Measurements from ENCODE around the gene THAP12. TPM values are rescaled to one million over a fixed set of nuclear protein-coding genes. Genes with fewer than 3 reads are reported as not detected.

The THAP12 gene
- total and polyA plus RNA-seq, 2 donors (not counting 1 experiment from before 2014, with no cell fraction given) = 16.8 to 55.6 TPM

DNA sequence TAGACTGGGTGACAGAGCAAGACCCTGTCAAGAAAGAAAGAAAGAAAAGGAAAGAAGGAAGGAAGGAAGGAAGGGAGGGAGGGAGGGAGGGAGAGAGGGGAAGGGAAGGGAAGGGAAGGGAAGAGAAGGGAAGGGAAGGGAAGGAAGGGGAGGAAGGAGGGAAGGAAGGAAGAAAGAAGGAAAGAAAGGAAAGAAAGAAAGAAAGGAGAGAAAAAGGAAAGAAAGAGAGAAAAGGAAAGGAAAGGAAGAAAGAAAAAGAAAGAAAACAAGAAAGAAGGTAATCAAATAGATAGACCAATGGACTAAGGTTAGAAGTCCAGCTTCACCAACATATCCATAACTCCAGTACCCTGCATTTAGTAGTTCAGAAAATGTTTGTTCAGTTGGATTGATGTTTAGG lies 45.7 kb upstream of the THAP12 start:
- no peak overlapping the region for H3K27ac ChIP-seq (ENCODE audit: low read length in 2 of 2)
- H3K4me2 ChIP-seq (replicated peaks; ENCODE audit: low read depth, low read length, poor library complexity, severe bottlenecking) = no peak overlapping the region
- H3K9me3 ChIP-seq (ENCODE audit: control extremely low read depth in 1 of 3, control insufficient read depth in 2 of 3, insufficient read depth in 1 of 3, low read length in 2 of 3) = no peaks in the 10 kb centered on the region
- no peaks in the 10 kb centered on the region for H3K27me3 ChIP-seq (replicated peaks in 1 of 4; ENCODE audit: control extremely low read depth in 1 of 4, control insufficient read depth in 3 of 4, insufficient read depth in 4 of 4, low read length in 3 of 4)
- H4K20me1 ChIP-seq (ENCODE audit: control insufficient read depth, insufficient read depth, low read length, poor library complexity, severe bottlenecking) = no peaks in the 10 kb centered on the region
- TF ChIP-seq EZH2 (IDR thresholded peaks at IDR 0.05; ENCODE audit: borderline replicate concordance, insufficient read depth, low read depth, low read length, poor library complexity, severe bottlenecking) = no peak
- TF ChIP-seq, protein P1, sequence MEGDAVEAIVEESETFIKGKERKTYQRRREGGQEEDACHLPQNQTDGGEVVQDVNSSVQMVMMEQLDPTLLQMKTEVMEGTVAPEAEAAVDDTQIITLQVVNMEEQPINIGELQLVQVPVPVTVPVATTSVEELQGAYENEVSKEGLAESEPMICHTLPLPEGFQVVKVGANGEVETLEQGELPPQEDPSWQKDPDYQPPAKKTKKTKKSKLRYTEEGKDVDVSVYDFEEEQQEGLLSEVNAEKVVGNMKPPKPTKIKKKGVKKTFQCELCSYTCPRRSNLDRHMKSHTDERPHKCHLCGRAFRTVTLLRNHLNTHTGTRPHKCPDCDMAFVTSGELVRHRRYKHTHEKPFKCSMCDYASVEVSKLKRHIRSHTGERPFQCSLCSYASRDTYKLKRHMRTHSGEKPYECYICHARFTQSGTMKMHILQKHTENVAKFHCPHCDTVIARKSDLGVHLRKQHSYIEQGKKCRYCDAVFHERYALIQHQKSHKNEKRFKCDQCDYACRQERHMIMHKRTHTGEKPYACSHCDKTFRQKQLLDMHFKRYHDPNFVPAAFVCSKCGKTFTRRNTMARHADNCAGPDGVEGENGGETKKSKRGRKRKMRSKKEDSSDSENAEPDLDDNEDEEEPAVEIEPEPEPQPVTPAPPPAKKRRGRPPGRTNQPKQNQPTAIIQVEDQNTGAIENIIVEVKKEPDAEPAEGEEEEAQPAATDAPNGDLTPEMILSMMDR (IDR thresholded peaks at IDR 0.05) = no peak
- H3K79me2 ChIP-seq (ENCODE audit: control insufficient read depth, insufficient read depth, low read length) = no peaks in the 10 kb centered on the region
- ChIA-PET POLR2A (no interaction called here), CTCF (no interaction called here)
- no peak for ATAC-seq (ENCODE audit: low read depth)
- H2AFZ ChIP-seq (ENCODE audit: insufficient read depth, low read depth, low read length, poor library complexity, severe bottlenecking) = no peak overlapping the region
- peaks cover 0 to 3% of the 10 kb centered on the region in 2 donors for H3K4me1 ChIP-seq (ENCODE audit: control insufficient read depth in 2 of 2, insufficient read depth in 2 of 2, low read length in 2 of 2)
- Mint-ChIP-seq H3K27ac (no peak overlapping the region), H3K4me3 (no peak overlapping the region), H3K4me1 (peaks cover 4% of the 10 kb centered on the region), H3K9me3 (ENCODE audit: insufficient read depth) (no peaks in the 10 kb centered on the region), H3K27me3 (peaks cover 6% of the 10 kb centered on the region)
- no peak for DNase-seq
- H3K4me3 ChIP-seq (ENCODE audit: control extremely low read depth in 1 of 5, extremely low read depth in 1 of 5, insufficient read depth in 1 of 5, low read depth in 2 of 5, low read length in 4 of 5) = no peak overlapping the region
- intact Hi-C loops (cut with micrococcal nuclease) = no loop called here
- H3K9ac ChIP-seq (ENCODE audit: low read length) = no peak overlapping the region
- no peaks in the 10 kb centered on the region for H3K36me3 ChIP-seq (replicated peaks in 1 of 2; ENCODE audit: control extremely low read depth in 1 of 2, control insufficient read depth in 1 of 2, extremely low read depth in 1 of 2, insufficient read depth in 2 of 2, low read length in 1 of 2)

DNA sequence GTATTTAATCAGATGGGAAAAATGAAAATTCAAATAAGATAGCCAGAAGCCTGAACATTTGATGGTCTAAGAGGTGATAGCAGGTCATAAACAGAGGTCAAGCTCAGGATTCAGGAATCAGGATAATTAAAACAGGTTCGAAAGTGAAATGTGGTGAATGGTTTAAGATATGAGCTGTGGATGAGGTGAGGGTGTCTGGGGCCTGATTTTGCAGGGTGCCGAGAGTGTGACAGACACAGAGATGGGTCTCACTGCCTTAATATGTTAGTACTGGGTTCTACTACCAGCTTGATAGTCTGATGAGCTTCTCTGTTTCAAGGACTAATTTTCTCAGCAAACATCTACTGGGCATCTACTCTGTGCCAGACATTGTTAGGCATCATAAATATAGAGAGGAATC lies 44.0 kb upstream of the THAP12 start:
- CTCF ChIA-PET = no interaction called here
- no peak for TF ChIP-seq EZH2 (IDR thresholded peaks at IDR 0.05; ENCODE audit: borderline replicate concordance, insufficient read depth, low read depth, low read length, poor library complexity, severe bottlenecking)
- TF ChIP-seq, protein P1 (IDR thresholded peaks at IDR 0.05) = no peak
- Histone ChIP-seq H3K9ac (ENCODE audit: low read length) (no peak overlapping the region), H3K4me1 (ENCODE audit: control insufficient read depth in 2 of 2, insufficient read depth in 2 of 2, low read length in 2 of 2) (peaks cover 0 to 3% of the 10 kb centered on the region in 2 donors), H3K27ac (ENCODE audit: low read length in 2 of 2) (no peak overlapping the region), H4K20me1 (ENCODE audit: control insufficient read depth, insufficient read depth, low read length, poor library complexity, severe bottlenecking) (no peaks in the 10 kb centered on the region), H3K9me3 (ENCODE audit: control extremely low read depth in 1 of 3, control insufficient read depth in 2 of 3, insufficient read depth in 1 of 3, low read length in 2 of 3) (no peaks in the 10 kb centered on the region), H2AFZ (ENCODE audit: insufficient read depth, low read depth, low read length, poor library complexity, severe bottlenecking) (no peak overlapping the region), H3K4me3 (ENCODE audit: control extremely low read depth in 1 of 5, extremely low read depth in 1 of 5, insufficient read depth in 1 of 5, low read depth in 2 of 5, low read length in 4 of 5) (no peak overlapping the region), H3K4me2 (replicated peaks; ENCODE audit: low read depth, low read length, poor library complexity, severe bottlenecking) (no peak overlapping the region), H3K27me3 (replicated peaks in 1 of 4; ENCODE audit: control extremely low read depth in 1 of 4, control insufficient read depth in 3 of 4, insufficient read depth in 4 of 4, low read length in 3 of 4) (no peaks in the 10 kb centered on the region), H3K36me3 (replicated peaks in 1 of 2; ENCODE audit: control extremely low read depth in 1 of 2, control insufficient read depth in 1 of 2, extremely low read depth in 1 of 2, insufficient read depth in 2 of 2, low read length in 1 of 2) (no peaks in the 10 kb centered on the region), H3K79me2 (ENCODE audit: control insufficient read depth, insufficient read depth, low read length) (no peaks in the 10 kb centered on the region)
- H3K27ac Mint-ChIP-seq = no peak overlapping the region
- DNase-seq = no peak
- WGBS (ENCODE audit: insufficient coverage) = 92% methylated on average over 1 of the region's 2 CpGs
- ATAC-seq (ENCODE audit: low read depth) = no peak
- POLR2A ChIA-PET = no interaction called here
- H3K4me3 Mint-ChIP-seq = no peak overlapping the region
- intact Hi-C loops (cut with micrococcal nuclease) = no loop called here
- no peaks in the 10 kb centered on the region for H3K9me3 Mint-ChIP-seq (ENCODE audit: insufficient read depth)
- peaks cover 6% of the 10 kb centered on the region for H3K27me3 Mint-ChIP-seq
- peaks cover 4% of the 10 kb centered on the region for H3K4me1 Mint-ChIP-seq

Data from B cell (primary cell).